HepG2 (cell line): Measurements from ENCODE around the gene RASL10B. TPM values are rescaled to one million over a fixed set of nuclear protein-coding genes. Genes with fewer than 3 reads are reported as not detected.

Experiments used
- AFF4 ChIP-seq: sonication (generic); formaldehyde crosslinking; IDR thresholded peaks from 2 replicates; pipeline ENCODE4 v1.4.0; 2020; ENCODE audit warnings: missing genetic modification reagents
- ATM ChIP-seq: fragments of 450-650 bp; IDR thresholded peaks from 2 replicates; pipeline ENCODE4 v1.7.1; 2017; ENCODE audit warnings: mild to moderate bottlenecking, borderline replicate concordance
- CHCHD3 ChIP-seq: sonication (generic); formaldehyde crosslinking; IDR thresholded peaks from 2 replicates; pipeline ENCODE4 v1.8.0; 2022; ENCODE audit warnings: mild to moderate bottlenecking, missing genetic modification reagents, moderate library complexity
- HDAC2 ChIP-seq: sonication (generic); formaldehyde crosslinking; IDR thresholded peaks from 2 replicates; pipeline ENCODE4 v1.4.0; 2020; ENCODE audit warnings: missing genetic modification reagents
- NFRKB ChIP-seq: fragments of 450-650 bp; IDR thresholded peaks from 2 replicates; pipeline ENCODE4 v1.6.1; 2017
- NPAS2 ChIP-seq: sonication (generic); formaldehyde crosslinking; IDR thresholded peaks from 2 replicates; pipeline ENCODE4 v1.8.0; 2022; ENCODE audit warnings: mild to moderate bottlenecking, missing genetic modification reagents, borderline replicate concordance
- SMAD9 ChIP-seq: sonication (generic); formaldehyde crosslinking; IDR thresholded peaks from 2 replicates; pipeline ENCODE4 v1.5.1; 2020; ENCODE audit warnings: mild to moderate bottlenecking, missing genetic modification reagents
- ZFP90 ChIP-seq: sonication (generic); formaldehyde crosslinking; IDR thresholded peaks from 2 replicates; pipeline ENCODE4 v1.8.0; 2022; ENCODE audit warnings: missing genetic modification reagents, mild to moderate bottlenecking, inconsistent platforms, borderline replicate concordance
- ZFX ChIP-seq: sonication (generic); formaldehyde crosslinking; IDR thresholded peaks from 2 replicates; pipeline ENCODE4 v1.4.0; 2020; ENCODE audit warnings: mild to moderate bottlenecking, low read depth, missing genetic modification reagents, moderate library complexity
- ZNF639 ChIP-seq: conservative IDR thresholded peaks from 2 replicates; pipeline ENCODE4 v1.6.1; 2018; ENCODE audit warnings: missing genetic modification reagents
- polyA plus RNA-seq, 8 experiments: library from polyadenylated mRNA; depleted of rRNA in 3 of 8; stranded (reverse) in 7 of 8; unstranded in 1 of 8; fragments of >200 nt; fragmentation: Illumina TruSeq in 4 of 8; extraction: Trizol in 4 of 8; gene quantifications; 2 replicates each; pipeline versions ENCODE4 v1.2.1 to v1.2.3, GENCODE V29; 2011 to 2016; ENCODE audit warnings: low read depth in 4 of 8, missing spikeins in 1 of 8, mixed read lengths in 1 of 8; ENCODE audit not compliant: insufficient read depth in 1 of 8
- total RNA-seq, 5 experiments: library from RNA; depleted of rRNA; stranded (reverse); fragments of >200 nt; fragmentation: Illumina TruSeq; extraction: Trizol; gene quantifications; 2 replicates each; pipeline ENCODE4 v1.2.3, GENCODE V29; 2016; ENCODE audit warnings: low read depth in 1 of 5
- TF ChIP-seq, protein P1 (sequence below): sonication (generic); formaldehyde crosslinking; IDR thresholded peaks from 2 replicates; pipeline ENCODE4 v1.8.0; 2022; ENCODE audit warnings: mild to moderate bottlenecking, missing genetic modification reagents
- TF ChIP-seq, protein P2 (sequence below): sonication (generic); IDR thresholded peaks from 2 replicates; pipeline ENCODE4 v1.6.1; 2016; ENCODE audit warnings: low read depth, borderline replicate concordance
- TF ChIP-seq, protein P3 (sequence below): sonication (generic); formaldehyde crosslinking; IDR thresholded peaks from 2 replicates; pipeline ENCODE4 v1.4.0; 2020; ENCODE audit warnings: missing genetic modification reagents
- TF ChIP-seq, protein P4 (sequence below): sonication (generic); formaldehyde crosslinking; IDR thresholded peaks from 2 replicates; pipeline ENCODE4 v1.8.1; 2022; ENCODE audit warnings: mild to moderate bottlenecking, missing genetic modification reagents

RASL10B gene
- total and polyA plus RNA-seq, 2 of the 13 experiments (the other 11 are each of a cell fraction or from before 2014, with no cell fraction given): 8.8 to 11.0 TPM

- TF ChIP-seq, protein P1, sequence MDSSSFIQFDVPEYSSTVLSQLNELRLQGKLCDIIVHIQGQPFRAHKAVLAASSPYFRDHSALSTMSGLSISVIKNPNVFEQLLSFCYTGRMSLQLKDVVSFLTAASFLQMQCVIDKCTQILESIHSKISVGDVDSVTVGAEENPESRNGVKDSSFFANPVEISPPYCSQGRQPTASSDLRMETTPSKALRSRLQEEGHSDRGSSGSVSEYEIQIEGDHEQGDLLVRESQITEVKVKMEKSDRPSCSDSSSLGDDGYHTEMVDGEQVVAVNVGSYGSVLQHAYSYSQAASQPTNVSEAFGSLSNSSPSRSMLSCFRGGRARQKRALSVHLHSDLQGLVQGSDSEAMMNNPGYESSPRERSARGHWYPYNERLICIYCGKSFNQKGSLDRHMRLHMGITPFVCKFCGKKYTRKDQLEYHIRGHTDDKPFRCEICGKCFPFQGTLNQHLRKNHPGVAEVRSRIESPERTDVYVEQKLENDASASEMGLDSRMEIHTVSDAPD: no peak
- no peak for TF ChIP-seq ZFP90 (CRISPR knock-in tag)
- TF ChIP-seq ZFX (CRISPR knock-in tag): peak; percentile 16; the same call in 1 of the 2 replicates
- no peak for TF ChIP-seq SMAD9 (CRISPR knock-in tag)
- no peak for TF ChIP-seq CHCHD3 (CRISPR knock-in tag)
- no peak for TF ChIP-seq NFRKB
- TF ChIP-seq, protein P2, sequence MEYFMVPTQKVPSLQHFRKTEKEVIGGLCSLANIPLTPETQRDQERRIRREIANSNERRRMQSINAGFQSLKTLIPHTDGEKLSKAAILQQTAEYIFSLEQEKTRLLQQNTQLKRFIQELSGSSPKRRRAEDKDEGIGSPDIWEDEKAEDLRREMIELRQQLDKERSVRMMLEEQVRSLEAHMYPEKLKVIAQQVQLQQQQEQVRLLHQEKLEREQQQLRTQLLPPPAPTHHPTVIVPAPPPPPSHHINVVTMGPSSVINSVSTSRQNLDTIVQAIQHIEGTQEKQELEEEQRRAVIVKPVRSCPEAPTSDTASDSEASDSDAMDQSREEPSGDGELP: peak; percentile 41; the same call in 1 of the 2 replicates
- TF ChIP-seq ZNF639 (CRISPR knock-in tag): no peak
- no peak for TF ChIP-seq AFF4 (CRISPR knock-in tag)
- peak; percentile 28; the same call in 1 of the 2 replicates for TF ChIP-seq HDAC2 (CRISPR knock-in tag)
- TF ChIP-seq, protein P3, sequence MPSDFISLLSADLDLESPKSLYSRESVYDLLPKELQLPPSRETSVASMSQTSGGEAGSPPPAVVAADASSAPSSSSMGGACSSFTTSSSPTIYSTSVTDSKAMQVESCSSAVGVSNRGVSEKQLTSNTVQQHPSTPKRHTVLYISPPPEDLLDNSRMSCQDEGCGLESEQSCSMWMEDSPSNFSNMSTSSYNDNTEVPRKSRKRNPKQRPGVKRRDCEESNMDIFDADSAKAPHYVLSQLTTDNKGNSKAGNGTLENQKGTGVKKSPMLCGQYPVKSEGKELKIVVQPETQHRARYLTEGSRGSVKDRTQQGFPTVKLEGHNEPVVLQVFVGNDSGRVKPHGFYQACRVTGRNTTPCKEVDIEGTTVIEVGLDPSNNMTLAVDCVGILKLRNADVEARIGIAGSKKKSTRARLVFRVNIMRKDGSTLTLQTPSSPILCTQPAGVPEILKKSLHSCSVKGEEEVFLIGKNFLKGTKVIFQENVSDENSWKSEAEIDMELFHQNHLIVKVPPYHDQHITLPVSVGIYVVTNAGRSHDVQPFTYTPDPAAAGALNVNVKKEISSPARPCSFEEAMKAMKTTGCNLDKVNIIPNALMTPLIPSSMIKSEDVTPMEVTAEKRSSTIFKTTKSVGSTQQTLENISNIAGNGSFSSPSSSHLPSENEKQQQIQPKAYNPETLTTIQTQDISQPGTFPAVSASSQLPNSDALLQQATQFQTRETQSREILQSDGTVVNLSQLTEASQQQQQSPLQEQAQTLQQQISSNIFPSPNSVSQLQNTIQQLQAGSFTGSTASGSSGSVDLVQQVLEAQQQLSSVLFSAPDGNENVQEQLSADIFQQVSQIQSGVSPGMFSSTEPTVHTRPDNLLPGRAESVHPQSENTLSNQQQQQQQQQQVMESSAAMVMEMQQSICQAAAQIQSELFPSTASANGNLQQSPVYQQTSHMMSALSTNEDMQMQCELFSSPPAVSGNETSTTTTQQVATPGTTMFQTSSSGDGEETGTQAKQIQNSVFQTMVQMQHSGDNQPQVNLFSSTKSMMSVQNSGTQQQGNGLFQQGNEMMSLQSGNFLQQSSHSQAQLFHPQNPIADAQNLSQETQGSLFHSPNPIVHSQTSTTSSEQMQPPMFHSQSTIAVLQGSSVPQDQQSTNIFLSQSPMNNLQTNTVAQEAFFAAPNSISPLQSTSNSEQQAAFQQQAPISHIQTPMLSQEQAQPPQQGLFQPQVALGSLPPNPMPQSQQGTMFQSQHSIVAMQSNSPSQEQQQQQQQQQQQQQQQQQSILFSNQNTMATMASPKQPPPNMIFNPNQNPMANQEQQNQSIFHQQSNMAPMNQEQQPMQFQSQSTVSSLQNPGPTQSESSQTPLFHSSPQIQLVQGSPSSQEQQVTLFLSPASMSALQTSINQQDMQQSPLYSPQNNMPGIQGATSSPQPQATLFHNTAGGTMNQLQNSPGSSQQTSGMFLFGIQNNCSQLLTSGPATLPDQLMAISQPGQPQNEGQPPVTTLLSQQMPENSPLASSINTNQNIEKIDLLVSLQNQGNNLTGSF (CRISPR knock-in tag): no peak
- TF ChIP-seq ATM: no peak
- no peak for TF ChIP-seq NPAS2 (CRISPR knock-in tag)
- TF ChIP-seq, protein P4, sequence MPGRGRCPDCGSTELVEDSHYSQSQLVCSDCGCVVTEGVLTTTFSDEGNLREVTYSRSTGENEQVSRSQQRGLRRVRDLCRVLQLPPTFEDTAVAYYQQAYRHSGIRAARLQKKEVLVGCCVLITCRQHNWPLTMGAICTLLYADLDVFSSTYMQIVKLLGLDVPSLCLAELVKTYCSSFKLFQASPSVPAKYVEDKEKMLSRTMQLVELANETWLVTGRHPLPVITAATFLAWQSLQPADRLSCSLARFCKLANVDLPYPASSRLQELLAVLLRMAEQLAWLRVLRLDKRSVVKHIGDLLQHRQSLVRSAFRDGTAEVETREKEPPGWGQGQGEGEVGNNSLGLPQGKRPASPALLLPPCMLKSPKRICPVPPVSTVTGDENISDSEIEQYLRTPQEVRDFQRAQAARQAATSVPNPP (CRISPR knock-in tag): no peak
Measured at GRCh38 chr17:35731239-35731916, at the start of gene RASL10B (continued).
